Renal cortex interstitium (tissue), 3 donors: ENCODE results near the gene SMAD5. TPM values are rescaled to one million over a fixed set of nuclear protein-coding genes. Genes with fewer than 3 reads are reported as not detected.

Experiments used
- polyA plus RNA-seq, 3 donors: library from polyadenylated mRNA; unstranded; fragments of 120-200 nt; gene quantifications; one replicate each; pipeline ENCODE4 v1.2.1, GENCODE V29; 2013; ENCODE audit not compliant: insufficient read length in 3 of 3

Gene SMAD5
- polyA plus RNA-seq, 3 donors = 64.6 to 77.0 (median 68.9) TPM

Other genes starting within 250 kb of the SMAD5 start
- not detected for gene IL9, start 237.0 kb upstream of the SMAD5 start, polyA plus RNA-seq
- 1 to 10 TPM; 2.3 to 5.1 (median 2.3) TPM for gene LECT2, start 177.9 kb upstream of the SMAD5 start, polyA plus RNA-seq
- gene TGFBI, start 103.9 kb upstream of the SMAD5 start, polyA plus RNA-seq = 100 to 1,000 TPM; 215 to 272 (median 218) TPM
- gene SMIM32, start 60.3 kb downstream of the SMAD5 start, polyA plus RNA-seq = 10 to 100 TPM in 2 of 3 donors, 1 to 10 TPM in 1; 8.8 to 21.7 (median 16.4) TPM
- gene TRPC7, start 232.7 kb downstream of the SMAD5 start, polyA plus RNA-seq = under 1 TPM; 0.36 to 0.56 (median 0.52) TPM